HG03342 (cell line): ENCODE measurements around the gene DIO3.
"Not testable (repeated sequence)": the region's sequence is repeated elsewhere in the genome, so short reads cannot be mapped to it uniquely, and the experiment has no call there.

ENCODE experiments used
- ATAC-seq: cut with Tn5 transposase; IDR thresholded peaks from one replicate; pipeline ENCODE4 v1.9.1; 2021; ENCODE audit warnings: mild to moderate bottlenecking, moderate library complexity; ENCODE audit not compliant: unreplicated experiment

Gene DIO3

DNA sequence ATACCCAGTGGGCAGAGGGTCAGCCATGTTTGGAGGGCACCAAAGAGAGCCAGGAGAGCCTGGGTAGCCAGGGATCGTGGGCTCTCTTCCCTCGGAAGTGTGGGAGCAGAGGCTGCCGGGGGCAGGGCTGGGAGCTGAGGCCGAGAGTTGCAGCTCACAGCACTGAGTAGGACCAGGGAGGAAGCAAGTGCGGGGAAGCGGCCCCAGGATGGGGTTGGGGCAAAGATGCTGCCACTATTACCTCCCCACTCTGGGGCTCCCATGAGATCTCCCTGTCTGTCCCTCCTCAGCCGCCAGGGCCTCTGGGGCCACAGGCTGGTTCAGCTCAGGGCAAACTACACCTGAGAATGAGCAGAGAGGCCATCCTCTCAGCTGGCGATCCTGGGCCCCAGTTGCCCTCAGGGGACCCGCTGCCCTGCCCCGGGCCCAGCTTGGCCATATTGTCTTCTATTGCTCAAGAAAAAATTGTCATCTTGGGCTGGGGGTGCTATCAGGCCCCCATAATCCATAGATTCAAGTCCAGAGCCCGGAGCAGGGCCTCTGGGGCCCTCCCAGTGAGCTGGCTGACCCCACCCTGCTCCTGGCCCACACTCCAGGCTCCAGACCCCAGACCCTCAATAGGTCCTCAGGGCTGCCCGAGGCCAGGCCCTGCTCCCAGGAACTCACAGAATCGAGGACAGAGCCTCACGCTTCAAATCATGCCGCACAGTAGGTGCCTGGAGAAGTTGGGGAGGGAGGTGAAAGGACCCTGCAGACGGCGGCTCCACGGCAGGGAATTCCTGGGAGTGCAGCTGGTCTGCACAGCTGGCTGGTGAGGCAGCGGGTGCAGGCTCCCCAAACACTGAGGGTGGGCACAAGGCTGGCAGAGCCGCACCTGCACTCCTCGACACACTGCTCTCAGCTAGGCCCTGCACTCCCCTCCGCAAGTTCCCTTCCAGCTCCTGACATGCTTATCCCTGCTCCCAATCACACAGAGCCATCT, 20.5 kb upstream of the DIO3 start:
- ATAC-seq = no peak

DNA sequence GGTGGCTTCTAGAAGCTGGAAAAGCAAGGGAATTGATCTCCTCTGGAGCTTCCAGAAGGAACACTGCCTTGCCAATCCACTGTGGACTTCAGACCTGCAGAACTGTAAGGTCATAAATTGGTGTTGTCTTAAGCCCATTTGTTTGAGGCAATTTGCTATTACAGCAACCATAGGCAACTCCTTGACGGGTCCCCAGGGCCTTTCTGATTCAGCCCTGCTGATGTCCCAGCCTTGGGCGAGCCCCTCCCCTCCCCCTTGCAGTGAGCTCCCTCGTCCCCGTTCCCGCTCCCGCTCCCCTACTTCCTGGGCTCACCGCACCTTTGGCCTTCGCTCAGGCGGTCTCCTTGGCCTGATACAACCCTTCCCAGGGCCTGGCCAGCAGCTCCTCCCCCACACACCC, 18.9 kb upstream of the DIO3 start:
- ATAC-seq = no peak

DNA sequence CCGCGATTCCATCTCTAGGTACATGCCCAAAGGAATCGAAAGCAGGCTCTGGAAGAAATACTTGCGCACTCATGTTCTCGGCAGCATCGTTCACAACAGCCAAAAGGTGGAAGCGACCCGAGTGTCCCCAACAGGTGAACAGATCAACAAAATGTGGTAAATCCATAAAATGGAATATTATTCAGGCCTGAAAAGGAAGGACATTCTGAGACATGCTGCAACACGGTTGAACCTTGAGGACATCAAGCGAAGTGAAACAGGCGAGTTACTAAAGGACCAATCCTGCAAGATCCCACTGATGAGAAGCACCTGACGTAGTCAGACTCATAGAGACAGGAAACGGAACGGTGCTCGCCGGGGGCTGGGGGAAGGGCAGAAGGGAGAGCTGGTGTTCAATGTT, 17.5 kb upstream of the DIO3 start:
- ATAC-seq = no peak

DNA sequence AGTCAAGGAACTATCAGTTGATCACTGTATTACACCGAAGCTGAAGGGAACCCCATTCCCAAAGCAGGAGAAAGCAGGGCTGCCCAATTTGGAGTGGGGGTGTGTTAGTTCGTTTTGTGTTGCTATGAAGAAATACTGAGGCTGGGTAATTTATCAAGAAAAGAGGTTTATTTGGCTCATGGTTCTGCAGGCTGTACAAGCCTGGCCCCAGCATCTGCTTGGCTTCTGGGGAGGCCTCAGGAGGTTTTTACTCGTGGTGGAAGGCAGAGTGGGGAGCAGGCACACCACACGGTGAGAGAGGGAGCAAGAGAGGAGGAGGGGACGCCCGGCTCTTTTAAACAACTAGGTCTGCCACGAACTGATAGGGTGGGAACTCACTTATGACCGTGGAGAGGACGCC, 16.7 kb upstream of the DIO3 start:
- ATAC-seq = no peak

DNA sequence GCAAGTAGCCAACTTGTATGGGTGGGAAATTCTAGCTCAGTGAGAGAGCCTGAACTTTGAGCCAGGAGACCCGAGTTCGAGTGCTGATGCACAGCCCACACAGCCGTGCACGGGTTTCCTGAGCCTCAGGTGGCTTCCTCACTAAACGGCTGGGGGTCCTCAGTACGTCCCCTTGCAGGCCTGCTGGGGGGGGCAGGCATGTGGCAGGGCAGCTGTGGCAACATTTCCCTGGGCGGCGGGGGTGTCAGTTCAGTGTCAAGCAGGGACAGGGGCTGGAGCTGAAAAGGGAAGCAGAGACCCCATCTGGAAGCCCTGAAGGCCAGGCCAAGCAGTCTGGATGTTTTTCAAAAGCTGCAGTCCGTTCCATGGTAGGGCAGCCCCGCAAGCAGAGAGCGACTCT, 14.6 kb upstream of the DIO3 start:
- ATAC-seq = no peak

DNA sequence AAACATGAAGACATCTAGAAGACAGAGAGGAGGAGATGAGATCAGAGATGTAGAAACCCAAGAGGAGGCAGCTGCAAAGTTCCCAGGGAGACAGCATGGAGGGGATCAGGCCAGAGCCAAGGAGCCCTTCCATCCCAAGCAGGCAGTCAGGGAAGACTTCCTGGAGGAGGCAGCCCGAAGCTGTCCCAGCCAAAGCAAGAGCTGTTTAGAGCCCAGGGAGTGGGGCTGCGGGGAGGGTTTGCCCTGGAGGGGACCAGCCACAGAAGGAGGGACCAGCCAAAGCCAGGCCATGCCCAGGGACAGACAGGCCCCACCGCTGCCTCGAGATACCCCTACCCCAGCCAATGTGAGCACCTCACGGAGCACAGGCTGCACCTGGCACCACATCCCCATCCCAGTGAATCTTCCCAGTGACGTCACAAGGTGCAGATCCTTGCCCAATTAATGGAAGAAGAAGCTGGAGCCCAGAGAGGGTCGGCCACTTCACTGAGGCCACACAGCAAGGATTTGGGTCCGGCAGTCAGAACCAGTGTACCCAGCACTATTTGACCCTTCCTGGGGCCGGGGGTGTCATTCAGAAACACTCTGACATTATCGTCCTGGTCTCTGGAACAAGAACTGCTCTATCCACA, 14.1 kb upstream of the DIO3 start:
- ATAC-seq = no peak

DNA sequence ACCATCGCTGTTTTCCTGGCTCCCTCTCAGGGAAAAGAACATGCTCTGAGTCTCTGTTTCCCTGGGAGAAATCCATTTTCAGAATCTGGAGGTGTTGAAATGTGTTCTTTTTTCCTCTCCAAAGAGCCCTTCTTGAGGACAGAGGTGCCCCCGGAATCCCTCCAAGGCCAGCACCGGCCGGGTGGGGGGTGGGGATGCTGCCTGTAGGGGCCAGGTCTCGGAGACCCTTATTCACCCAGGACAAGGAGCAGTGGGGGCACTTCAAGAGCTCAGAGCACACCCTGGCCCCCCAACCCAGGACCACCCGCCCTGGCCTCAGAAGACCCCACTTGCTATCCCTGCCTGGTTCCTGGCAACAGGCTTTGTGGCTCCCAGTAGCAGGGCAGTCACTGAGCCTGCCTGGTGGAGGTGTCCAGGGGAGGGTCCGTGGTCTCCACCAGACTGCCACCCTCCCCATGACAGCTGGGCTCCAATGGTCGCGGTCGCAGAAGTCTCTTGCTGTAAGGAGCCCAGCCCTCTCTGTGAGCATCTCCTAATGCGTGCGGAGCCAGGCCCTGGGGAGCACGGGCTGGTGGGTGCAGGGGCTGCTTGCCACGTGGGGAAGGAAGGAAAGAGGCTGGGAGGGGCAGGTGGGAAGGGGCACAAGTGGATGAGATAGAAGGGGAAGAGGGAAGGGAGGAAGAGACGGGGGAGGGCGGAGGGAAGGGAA, 13.2 kb upstream of the DIO3 start:
- ATAC-seq = no peak

DNA sequence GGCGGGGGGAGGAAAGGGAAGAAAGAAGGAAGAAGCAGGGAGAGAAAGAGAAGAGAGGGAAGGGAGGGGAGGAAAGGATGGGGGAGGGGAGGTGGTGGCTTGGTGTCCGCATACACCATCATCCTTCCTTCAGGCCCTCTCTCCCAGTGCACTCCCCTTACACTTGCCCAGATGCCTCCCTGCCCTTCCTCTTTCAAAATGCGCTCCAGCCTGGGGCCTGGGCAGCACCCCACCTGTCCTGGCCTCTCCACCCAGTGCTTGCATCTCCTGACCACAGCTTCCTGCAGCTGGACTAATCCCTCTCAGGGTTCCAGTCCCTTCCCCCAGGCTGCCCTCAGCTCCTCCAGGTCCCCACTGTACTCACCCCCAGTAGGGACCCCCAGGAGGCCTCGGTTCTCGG, 12.6 kb upstream of the DIO3 start:
- no peak for ATAC-seq

DNA sequence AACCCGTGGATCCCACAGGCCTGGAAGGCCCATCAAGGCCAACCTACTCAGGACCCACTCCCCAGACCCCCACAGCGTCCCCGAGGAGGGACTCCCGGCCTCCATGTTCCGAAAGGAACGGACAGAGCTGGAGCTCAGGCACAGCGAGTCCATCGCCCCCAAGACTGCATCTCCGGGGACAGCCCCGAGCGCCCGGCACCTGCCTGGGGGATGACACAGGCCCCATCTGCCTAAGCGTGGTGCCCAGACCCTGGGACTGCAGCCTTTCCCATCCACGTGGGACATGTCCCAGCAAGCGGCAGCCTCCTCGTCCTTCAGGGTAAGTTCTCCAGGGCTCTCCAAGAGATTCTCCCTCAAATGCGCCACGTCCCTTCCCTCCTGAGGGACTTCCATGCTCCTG, 12.1 kb upstream of the DIO3 start:
- ATAC-seq = no peak

DNA sequence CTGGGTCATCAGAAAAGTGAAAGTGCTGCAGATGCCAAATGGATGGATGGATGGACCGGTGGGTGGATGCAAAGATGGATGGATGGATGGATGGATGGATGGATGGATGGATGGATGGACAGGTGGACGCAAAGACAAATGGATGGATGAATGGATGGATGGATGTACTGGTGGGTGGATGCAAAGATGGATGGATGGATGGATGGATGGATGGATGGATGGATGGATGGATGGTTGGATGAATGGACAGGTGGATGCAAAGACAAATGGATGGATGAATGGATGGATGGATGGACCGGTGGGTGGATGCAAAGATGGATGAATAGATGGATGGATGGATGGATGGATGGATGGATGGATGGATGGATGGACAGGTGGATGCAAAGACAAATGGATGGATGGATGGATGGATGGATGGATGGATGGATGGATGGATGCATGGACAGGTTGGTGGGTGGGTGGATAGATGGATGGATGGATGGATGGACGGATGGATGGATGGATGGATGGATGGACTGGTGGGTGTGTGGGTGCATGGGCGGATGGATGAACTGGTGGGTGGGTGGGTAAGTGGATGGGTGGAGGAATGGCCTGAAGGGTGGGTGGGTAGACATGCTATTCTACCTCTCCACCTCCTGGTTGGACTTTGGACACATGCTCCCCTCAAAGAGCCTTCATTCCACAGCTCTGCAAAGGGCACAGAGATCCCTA, 10.9 kb upstream of the DIO3 start:
- not testable (repeated sequence) for ATAC-seq

DNA sequence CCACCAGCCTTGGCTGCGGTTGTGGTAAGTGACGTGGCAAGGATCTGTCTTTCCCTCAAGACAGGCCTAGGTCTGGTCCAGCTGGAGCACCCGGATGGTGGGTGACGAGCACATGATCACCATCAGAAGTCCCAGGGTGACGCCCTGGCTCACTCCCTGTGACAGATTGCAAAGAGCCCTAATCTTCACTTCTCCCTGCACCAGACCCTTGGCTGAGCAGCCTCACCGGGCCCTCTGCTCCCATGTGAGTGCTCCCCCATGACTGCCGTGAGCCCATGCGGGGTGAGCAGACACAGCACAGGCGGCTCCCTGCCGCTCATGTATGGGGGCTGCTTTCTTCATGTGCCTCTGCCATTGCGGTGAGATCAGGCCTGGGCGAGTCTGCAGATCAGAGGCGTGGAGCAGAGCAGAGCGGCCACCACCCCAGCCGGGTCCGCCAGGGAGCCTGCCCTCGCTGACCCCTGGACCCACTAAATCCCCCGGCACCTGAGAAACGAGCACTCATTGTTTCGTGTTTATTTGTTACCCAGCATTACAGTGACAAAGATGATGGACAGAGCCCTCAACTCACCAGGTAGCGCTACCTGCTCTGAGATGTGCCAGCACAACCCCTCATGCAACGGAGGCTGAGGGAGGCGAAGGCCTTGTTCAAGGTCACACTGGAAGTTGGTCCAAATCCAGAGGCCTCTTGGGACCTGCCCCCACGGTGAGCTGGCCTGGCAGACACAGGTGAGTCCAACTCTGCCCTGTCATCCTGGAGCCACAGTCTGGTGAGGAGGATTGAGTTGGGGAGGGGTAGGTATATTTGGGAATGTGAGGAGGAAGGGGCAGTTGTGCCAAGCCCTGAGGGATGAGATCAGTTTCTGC, 9.3 kb upstream of the DIO3 start:
- ATAC-seq = no peak

DNA sequence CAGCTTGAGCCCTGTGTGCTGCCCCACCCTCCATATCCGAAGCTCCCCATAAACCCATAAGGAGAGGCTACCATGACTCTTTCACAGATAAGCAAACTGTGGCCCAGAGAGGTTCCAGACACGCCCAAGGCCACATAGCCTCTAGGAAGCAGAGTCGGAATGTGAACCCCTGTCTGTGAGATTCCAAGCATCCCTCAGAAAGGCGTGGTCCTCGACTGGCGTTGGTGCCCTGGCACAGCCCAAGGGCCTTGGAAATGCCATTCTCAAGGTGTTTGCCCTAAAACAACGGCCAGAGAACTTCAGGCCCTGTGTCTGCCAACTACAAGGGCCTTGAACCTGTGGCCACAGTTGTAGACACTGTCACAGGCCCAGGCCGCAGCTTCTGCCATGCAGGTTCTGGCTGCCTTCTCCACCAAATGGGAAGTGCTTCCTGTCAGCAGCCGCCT, 8.5 kb upstream of the DIO3 start:
- no peak for ATAC-seq

DNA sequence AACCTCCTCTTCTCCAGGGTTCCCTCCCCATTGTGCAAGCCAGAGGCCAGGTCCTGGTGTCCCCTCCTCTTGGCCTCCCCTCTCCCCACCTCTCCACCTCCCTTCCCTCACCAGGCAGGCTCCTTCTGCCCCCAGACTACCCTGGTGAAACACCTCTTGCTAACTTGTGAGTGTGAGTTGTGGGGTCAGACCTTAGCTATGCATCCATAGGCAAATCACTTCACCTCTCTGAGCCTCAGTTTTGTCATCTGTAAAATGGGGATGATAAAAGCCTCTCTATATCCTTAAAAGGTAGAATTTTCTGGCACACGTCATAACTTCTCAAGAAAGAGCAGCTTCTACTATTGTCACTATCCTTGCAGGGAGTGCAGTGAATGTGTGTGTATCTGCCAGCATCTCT, 7.9 kb upstream of the DIO3 start:
- no peak for ATAC-seq

DNA sequence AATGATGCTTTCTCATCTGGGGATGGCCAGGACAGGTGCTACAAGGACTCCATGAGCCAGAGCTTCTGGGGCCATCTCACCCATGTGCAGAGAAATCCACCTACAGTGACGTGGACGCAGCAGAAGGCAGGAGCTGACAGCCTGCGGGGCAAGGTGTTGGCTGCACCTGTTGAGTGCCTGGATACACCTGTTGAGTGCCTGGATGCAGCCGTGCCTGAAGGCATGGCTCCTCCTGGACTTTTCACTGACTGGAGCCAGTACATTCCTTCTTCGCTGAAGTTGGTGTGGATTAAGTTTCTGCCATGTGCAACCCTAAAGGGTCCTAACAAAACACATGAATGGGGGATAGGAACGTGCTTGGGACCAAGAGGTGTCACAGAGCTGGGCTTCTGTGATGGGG, 7.4 kb upstream of the DIO3 start:
- ATAC-seq = no peak

DNA sequence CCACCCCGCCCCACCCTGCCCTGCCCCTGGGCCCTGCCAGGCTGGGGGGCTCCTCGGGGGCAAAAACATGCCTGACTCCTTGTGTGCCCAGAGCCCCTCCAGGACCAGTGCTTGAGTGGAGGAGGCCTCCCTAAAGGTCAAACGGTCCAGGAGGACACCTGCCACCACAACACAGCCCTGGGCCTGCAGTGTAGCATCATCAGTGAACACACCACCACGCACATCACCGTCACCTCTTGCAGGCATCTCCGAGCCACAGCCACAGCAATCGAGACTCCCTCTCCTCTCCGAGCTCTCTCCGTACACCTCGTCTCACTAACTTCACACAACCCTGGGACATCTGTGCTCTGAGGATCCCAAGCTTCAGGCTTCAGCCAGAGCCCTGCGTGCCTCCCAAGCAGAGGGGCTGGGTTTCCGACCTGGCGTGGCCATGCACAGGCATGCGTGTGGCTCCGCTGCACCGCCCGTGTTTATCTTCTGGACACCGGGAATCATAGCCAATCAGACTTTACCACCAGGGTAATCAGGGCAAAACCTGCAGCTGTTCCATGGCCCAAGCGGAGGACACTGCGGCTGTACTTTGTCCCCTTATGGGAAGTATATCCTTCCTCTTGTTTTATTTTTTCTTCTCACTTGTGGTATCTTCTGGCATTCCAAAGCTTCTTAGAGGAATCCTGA, 6.2 kb upstream of the DIO3 start:
- no peak for ATAC-seq

DNA sequence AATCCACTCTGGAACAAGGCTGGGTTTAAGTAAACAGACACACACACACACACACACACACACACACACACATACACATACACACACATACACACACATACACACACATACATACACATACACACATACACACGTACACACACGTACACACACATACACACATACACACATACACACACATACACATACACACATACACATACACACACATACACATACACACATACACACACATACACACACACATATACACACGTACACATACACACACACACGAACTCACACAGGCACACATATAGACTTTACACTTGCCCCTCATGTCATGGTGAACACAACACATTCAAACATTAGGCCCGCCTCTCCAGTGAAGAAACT, 5.6 kb upstream of the DIO3 start:
- not testable (repeated sequence) for ATAC-seq

DNA sequence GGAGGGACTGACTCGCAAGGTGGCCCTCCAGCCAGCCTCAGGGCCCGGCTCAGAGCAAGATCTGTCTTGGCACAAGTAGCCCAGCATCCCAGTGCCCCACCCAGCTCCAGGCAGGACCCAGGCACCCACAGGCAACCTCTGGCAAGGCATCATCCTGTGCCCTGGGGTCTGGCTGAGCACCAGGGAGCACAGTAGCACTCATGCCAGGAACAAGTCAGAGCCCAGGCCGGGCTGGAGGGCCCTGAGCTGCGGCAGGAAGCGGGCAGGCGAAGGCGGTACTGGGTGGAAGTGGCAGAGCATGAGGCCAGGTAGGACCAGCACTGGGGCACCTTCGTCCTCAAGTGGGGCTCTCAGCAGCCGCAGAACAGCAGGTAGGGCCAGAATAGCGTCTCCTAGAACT, 5.2 kb upstream of the DIO3 start:
- no peak for ATAC-seq

DNA sequence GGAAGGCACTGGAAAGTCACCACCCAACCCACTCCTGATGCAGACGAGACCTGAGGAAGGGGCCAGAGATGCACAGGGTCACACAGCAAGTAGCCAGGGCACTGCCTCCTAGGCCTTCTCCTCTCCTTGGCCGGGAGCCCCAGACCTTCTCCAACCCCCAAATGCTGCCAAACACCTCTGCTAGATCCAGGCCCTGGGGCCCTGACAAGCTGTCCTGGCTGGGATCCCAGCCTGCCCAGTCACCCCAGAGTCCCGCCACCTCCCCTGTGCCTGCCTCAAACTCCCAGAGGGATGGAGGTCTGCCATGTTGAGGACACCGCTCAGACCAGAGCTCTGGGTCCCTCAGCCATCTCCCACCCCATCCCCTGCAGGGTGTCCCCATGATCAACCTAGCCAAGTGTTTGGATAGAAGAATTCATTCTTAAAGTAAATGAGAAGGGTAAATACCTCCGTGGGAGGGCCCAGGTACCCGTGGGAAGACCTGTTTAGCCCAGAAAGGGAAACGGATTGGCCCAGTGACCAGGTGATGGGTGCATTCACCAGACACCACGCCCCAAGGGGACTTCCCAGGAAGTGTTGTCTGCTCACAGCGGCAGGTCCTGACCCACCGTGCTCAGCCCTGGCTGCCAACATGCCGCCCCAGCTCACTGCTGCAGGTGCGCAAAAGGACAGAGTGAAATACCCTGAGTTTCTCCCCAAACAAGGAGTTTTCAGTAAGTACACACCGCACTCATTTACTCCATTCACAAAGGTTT, 4.6 kb upstream of the DIO3 start:
- no peak for ATAC-seq

DNA sequence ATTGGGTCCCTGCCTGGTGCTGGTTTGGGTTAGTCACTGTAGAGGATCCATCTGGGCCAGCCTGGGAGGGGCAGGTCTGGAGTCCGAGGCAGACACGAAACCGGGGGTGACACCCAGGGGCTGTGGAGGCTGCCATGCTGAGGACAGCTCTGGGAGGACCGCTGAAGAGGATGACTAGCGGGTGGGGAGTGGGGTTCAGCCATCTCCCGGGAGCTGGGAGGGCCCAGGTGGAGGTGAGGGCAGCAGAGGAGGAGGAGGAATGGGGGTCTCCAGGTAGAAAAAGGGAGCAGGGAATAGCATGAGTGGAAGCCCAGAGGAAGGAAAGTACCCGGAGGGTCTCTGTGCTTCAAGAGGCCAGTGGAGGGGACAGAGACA, 4.0 kb upstream of the DIO3 start:
- no peak for ATAC-seq
